Measurements from ENCODE around the gene PITX1.
"Not testable (repeated sequence)": the region's sequence is repeated elsewhere in the genome, so short reads cannot be mapped to it uniquely, and the experiment has no call there.

The PITX1 gene

DNA sequence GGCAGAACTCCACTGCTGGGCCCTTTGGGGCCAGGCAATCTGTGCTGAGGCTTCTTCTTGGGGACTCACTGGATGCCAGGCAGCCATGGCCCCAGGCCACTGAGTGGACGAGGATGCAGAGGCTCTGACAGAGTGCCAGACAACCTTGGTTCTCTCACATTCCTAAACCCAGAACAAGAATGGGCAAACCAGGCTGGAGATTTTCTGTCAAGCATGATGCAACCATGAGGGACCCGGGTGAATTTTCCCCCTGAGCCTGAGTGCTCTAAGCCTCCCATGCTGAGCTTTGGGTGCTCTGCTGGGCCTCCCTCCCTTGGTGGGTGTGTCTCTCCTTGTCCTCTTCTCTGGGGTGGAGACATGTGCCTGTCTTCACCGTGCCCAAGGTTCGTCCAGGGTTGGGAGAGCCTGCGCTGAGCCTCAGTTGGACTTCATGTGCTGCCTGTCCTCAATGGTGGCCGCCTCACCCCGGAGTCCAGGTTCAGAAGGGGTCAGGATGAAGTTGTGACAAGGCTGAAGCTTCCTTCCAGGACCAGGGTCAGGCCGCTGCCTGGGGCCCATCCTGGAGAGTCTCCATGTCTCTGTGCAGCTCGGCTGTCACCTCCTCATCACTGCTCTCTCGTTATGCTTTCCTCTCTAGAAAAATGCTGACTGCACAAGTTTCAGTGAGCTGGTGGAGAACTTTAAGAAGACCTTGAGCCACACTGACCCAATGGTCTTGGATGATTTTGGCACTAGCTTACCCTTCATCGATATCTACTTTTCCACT is 24.1 kb downstream of the PITX1 start:
- DNase-seq (ENCODE audit: low read depth) = no peak

DNA sequence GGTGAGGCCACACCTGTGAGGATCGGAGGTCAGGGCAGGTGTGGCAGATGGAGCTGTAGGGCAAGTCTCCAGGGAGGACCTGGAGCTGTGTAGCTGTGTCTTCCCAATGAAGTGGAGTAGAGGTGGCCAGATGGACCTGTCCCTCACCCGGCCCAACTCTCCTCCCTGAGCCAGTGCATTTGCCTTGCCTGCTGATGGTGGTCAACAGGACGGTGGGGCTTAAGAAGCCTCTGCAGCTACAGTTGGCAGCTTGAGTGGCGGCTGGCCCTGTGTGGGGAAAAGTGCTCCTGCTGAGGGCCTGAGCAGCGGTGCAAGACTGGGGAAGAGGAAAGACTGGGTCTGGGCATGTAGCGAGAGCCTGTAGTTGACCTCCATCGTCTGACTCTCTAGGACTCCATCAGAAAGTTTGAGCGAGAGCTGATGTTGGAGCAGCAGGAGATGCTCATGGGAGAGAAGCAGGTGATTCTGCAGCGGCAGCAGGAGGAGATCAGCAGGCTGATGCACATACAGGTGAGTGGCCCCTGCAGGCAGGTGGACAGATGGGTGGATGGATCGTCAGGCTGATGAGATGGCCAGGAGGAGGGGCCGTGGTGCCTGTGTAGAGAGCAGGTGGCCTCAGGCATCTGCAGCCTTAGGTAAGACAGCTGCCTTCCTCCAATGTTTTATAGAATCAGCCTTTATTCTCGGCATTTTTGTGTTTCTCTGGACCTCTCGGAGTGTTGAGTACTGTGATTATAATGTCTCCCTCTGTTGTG is 24.9 kb downstream of the PITX1 start:
- DNase-seq (ENCODE audit: low read depth) = no peak

DNA sequence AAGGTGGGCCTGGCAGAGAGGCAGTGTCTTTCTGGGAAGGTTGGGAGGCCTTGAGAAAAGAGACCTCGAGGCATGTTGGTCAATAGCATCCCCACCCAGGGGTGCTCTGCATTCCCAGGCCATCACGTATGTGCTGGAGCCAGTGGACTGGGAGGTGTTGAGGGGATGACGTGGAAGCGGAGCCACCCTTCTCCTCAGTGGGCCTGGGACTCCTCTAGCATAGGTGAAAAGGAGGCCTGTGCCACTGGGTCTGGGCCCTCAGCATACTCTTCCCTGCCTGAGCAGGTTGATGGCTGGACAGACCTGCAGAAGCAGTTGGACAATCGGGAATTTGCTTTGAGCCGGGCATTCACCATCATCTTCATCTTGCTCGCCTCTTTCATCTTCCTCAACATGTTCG is 25.5 kb downstream of the PITX1 start:
- no peak for DNase-seq (ENCODE audit: low read depth)

DNA sequence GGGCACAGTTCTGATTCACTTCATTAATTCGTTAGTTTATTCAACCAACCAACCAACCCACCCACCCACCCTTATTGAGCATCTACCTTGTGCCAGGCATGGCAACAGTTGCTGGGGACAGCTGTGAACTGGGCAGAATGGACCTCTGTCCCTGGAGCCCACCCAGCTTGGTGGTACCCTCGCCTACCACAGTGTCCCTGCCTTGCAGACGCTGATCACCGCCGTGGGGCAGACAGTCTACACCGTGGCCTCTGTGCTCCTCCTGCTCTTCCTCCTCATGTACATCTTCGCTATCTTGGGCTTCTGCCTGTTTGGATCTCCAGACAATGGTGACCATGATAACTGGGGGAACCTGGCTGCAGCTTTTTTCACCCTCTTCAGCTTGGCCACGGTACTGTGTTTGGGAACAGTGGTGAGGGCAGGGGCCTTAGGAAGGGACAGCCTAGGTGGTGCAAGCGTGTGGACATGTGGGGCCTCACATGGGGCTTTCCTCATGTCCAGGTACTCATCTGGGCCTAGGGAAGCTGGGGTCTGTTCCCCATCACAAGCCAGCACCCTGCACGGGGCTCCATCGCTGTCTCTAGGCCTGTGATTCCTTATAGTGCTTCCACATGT is 26.2 kb downstream of the PITX1 start:
- DNase-seq (ENCODE audit: low read depth) = no peak

DNA sequence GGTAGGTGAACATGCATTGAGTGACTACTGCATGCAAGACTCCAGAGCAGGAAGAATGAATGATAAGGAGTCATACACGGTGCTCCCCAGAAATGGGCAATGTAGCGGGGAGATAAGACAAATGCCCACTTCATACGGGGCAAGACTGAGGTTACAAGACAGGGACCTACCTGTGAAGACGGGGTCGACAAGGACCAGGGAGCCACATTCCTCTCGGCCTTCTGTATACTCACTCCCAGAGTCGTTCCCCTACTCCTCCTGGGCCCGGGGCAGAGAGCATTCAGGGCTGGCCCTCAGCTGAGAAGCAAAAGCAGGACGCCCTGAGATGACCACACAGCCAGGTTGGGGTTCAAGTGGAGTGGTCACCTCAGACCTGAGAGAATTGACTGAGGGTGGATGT is 26.7 kb downstream of the PITX1 start:
- no peak for DNase-seq (ENCODE audit: low read depth)

DNA sequence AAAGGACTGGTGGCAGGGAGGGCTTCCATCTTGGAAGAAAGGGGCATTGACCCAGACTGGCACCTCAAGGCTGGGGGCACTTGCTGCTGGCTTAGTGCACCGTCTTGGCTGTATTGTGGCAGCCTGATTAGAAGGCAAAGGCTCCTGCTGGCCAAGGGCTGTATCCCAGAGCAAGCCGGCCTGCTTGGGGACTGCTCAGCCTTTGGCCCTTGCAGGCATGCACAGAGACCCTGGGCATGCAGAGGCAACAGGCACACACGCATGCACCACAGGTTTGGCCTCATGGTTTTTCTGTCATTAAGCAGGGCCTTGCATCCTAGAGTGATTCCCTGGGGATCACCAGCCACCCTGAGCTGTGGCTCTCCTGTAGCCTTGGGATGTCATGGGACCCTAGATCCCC is 29.0 kb downstream of the PITX1 start:
- no peak for DNase-seq (ENCODE audit: low read depth)

DNA sequence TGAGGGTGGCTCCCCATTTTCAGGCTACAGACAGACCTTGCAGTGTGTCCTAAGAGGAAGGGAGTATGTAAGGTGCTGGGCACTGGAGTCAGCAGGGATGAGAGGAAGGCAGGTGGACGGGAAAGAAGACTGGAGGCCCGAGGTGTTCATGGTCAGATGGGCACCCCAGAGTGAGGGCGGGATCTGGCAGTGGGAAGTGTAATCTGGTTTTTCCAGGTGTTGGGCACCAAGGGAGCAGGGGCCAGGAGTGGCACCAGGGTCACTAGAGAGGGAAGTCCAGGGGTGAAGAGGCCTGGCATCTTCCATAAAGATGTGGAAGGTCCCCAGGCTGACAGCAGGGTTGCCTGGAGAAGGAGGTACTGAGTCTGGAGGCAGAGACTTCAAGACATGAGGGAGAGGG is 29.7 kb downstream of the PITX1 start:
- no peak for DNase-seq (ENCODE audit: low read depth)

DNA sequence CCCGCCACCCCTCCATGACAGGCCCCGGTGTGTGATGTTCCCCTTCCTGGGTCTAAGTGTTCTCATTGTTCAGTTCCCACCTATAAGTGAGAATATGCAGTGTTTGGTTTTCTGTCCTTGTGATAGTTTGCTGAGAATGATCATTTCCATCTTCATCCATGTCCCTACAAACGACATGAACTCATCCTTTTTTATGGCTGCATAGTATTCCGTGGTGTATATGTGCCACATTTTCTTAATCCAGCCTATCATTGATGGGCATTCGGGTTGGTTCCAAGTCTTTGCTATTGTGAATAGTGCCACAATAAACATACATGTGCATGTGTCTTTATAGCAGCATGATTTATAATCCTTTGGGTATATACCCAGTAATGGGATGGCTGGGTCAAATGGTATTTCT is 36.0 kb downstream of the PITX1 start:
- not testable (repeated sequence) for DNase-seq (ENCODE audit: low read depth)

DNA sequence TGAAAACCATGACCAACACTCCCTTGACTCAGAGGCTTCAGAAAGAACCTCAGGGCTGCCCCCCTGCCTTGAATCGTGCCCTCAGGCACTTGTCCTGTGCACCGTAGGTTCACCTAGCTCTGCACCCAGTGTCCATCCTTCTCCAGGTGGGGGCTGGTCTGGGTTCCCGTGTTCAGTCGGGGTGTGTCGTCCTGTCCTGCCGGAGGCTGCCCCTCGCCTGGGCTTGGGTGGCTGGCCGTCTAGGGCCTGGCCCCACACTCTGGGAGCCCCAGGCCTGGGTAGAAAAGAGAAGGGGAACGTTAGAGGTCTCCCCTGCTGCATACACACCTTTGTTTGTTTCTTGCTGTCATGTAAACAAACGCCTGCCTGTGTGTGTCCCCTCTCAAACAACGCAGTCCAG is 37.0 kb downstream of the PITX1 start:
- DNase-seq (ENCODE audit: low read depth) = no peak

DNA sequence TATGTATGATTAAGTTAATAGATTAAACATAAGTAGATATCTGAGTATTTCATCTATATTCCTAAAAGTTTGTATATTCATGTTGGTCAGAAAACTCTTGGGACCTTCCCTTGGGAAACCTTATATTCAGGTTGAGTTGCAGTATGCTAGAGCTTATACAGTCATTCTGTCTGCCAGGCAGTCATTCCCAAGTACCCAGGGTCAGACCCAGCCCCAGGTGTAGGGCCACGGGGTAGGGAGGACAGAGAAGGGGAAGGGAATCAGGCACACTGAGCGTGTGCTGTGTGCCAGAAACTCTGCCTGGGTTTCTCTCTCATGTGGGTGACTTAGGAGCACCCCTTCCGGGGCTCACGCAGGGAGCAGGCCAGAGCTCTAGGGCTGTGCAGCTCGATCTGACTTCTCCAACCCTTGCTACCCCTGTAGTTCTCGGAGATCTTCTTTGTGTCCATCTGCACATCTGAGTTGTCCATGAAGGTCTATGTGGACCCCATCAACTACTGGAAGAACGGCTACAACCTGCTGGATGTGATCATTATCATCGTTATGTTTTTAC is 38.1 kb downstream of the PITX1 start:
- DNase-seq (ENCODE audit: low read depth) = no peak

DNA sequence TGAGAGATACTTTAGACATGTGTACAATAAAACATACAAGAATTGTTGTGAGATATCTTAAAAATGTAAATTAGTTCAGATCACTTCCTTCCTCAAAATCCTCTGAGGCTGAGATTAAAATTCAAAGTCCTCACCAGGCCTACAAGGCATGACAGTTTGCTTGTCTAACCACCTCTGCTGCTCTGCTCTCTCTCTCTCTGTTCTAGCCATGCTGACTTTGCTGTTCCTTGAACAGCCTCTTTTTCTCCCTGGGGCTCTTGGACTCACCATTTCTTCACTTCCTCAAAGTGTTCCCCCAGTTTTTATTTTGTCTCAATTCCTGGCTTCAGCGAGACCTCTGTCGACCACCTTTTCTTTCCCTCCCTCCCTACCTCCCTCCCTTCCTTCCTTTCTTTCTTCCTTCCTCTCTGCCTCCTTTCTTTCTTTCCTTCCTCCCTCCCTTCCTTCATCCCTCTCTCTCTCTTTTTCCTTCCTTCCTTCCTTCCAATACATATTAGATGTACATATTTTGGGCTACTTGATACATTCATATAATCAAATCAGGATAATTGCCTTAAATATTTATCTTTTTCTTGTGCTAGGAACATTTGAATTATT is 39.4 kb downstream of the PITX1 start:
- no peak for DNase-seq (ENCODE audit: low read depth)

DNA sequence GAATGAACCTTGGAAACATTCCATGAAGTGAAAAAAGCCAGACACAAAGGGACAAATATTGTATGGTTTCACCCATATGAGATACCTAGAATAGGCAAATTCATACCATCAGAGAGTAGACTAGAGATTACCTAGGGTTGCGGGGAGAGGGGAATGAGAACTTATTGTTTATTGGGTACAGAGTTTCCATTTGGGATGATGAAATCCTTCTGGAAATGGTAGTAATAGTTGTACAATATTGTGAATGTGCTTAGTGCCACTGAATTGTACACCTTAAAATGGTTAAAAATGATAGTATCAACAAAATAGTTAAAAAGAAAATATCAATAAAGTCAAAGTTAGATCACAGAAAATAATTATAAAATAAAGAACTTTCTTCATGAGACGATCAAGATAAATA is 40.9 kb downstream of the PITX1 start:
- DNase-seq (ENCODE audit: low read depth) = no peak

DNA sequence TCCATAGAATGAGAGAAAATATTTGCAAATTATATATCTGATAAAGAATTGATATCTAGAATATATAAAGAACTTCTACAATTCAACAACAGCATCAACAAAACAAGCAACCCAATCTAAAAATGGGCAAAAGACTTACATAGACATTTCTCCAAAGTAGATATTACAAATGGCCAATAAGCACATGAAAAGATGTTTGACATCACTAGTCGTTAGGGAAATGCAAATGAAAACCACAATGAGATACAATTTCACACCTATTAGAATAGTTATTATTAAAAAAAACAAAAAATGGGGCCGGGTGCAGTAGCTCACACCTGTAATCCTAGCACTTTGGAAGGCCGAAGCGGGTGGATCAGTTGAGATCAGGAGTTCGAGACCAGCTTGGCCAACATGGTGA is 41.9 kb downstream of the PITX1 start:
- DNase-seq (ENCODE audit: low read depth) = no peak

DNA sequence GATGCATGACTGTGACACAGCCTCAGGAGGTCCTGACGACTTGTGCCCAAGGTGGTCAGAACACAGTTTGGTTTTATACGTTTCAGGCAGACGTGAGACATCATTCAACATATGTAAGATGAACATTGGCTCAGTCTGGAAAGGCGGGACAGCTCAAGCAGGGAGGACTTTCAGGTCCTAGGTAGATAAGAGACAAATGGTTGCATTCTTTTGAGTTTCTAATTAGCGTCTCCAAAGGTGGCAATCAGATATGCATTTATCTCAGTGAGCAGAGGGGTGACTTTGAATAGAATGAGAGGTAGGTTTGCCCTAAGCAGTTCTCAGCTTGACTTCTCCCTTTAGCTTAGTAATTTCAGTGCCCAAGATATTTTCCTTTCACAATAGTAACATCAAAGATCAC is 43.8 kb downstream of the PITX1 start:
- not testable (repeated sequence) for DNase-seq (ENCODE audit: low read depth)

DNA sequence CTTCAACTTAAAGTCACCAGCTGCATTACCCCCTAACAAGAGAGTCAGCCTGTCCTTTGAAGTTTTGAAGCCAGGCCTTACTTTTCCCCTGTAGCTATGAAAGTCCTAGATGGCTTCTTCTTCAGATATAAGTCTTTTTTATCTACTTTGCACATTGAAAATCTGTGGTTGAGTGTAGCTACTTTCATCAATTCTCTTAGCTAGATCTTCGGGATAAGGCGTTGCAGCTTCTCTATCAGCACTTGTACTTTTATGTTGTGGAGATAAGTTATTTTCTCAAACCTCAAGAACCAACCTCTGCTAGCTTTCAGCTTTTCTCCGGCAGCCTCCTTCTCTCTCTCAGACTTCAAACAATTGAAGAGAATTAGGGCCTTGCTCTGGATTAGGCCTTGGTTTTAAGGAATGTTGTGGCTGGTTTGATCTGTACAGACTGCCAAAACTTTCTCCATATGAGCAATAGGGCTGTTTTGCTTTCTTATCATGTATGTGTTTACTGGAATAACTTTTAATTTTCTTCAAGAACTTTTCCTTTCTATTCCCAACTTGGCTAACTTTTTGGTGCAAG is 44.7 kb downstream of the PITX1 start:
- DNase-seq (ENCODE audit: low read depth) = no peak

DNA sequence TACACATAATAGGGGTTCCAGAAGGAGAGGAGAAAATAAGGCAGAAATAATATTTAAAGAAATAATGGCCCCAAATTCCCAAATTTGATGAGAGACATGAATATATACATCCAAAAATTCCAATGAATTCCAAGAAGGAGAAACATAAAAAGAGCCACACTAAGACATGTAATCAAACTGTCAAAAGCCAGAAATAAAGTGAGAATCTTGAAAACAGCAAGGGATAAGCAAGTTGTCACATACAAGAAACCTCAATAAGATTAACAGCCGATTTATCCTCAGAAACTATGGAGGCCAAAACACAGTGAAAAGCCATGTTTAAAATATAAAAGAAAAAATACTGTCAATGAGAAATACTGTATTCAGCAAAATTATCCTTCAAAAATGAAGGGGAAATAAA is 51.8 kb downstream of the PITX1 start:
- DNase-seq (ENCODE audit: low read depth) = no peak

DNA sequence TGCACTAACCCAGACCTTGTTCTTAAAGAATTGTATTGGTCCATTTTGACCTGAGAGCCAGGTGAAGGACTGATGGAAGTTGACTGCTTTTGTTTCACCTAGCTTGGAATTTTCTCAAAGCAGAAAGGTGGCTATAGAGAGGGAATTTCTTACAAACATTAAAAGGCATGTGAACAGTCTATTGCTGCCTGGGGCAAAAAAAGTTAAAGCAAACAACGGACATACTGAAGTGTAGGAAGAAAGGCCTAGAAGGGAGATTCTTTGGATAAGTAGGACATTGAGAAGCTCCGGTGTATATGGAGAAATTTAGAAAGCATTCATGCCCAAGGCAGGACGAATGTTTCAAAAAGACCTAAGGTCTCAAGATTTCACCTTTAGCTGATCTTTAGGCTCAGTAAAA is 54.6 kb downstream of the PITX1 start:
- DNase-seq (ENCODE audit: low read depth) = no peak

Data from HS-5 (cell line).